Astrocyte (in vitro differentiated cells and primary cell): Measurements from ENCODE around the gene PALLD.

Source experiments
- CTCF ChIP-seq: IDR thresholded peaks from 2 replicates; pipeline ENCODE4 v1.5.1; 2011; ENCODE audit warnings: low read depth, mild to moderate bottlenecking, inconsistent platforms, low read length, moderate library complexity; ENCODE audit not compliant: insufficient read depth
- EZH2 ChIP-seq: IDR thresholded peaks from 2 replicates; pipeline ENCODE4 v1.6.1; 2012; ENCODE audit warnings: mild to moderate bottlenecking, low read length, inconsistent platforms; ENCODE audit not compliant: insufficient read depth

GRCh38 chr4:168699224-168699878, 202.5 kb downstream of the PALLD start:
- TF ChIP-seq EZH2 (no peak), CTCF (no peak)
